22Rv1 (cell line): ENCODE data around the gene SETD5.

Source experiments
- ZFX ChIP-seq: fragments of 450-650 bp; IDR thresholded peaks from 2 replicates; pipeline ENCODE4 v1.6.1; 2017; ENCODE audit warnings: antibody characterized with exemption, borderline replicate concordance
- TF ChIP-seq, protein P1 (sequence below): fragments of 450-650 bp; IDR thresholded peaks from 2 replicates; pipeline ENCODE4 v1.5.1; 2017; ENCODE audit warnings: mild to moderate bottlenecking

DNA sequence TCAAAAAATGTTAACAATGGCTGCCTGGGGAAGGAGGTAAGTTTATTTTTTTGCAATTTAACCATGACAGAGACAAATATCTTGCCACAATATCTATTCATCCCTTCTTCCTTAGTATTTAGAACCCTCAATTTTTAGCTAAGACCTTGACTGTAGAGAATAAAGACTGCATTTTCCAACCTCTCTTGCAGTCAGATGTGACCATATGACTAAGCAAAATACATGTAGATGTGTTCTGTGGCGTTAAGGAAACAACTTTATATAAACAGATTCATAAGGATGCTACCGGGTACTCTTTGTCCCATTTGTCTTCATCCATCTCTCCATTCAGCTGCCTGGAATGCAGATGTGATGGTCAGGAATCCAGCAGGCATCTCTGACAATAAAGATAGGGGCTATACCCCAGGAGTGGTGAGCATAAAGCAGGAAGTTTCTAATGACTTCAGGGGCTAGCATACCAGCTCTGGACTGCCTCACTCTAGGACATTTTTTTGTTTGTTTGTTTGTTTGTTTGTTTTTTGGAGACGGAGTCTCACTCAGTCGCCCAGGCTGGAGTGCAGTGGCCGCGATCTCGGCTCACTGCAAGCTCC lies 115.1 kb downstream of the SETD5 start:
- TF ChIP-seq, protein P1, sequence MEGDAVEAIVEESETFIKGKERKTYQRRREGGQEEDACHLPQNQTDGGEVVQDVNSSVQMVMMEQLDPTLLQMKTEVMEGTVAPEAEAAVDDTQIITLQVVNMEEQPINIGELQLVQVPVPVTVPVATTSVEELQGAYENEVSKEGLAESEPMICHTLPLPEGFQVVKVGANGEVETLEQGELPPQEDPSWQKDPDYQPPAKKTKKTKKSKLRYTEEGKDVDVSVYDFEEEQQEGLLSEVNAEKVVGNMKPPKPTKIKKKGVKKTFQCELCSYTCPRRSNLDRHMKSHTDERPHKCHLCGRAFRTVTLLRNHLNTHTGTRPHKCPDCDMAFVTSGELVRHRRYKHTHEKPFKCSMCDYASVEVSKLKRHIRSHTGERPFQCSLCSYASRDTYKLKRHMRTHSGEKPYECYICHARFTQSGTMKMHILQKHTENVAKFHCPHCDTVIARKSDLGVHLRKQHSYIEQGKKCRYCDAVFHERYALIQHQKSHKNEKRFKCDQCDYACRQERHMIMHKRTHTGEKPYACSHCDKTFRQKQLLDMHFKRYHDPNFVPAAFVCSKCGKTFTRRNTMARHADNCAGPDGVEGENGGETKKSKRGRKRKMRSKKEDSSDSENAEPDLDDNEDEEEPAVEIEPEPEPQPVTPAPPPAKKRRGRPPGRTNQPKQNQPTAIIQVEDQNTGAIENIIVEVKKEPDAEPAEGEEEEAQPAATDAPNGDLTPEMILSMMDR: no peak
- TF ChIP-seq ZFX: no peak
